HFF-Myc (cell line): ENCODE measurements around the gene TRIO.

ENCODE experiments used
- DNase-seq: peaks from one replicate; pipeline ENCODE4 v3.0.0-alpha.2; 2011; ENCODE audit warnings: low read depth; ENCODE audit errors: extremely low read depth
- H3K4me3 ChIP-seq: replicated peaks from 2 replicates; pipeline ENCODE4 v1.5.1; 2011; ENCODE audit warnings: low read depth, mild to moderate bottlenecking, control low read depth, low read length
- TF ChIP-seq, protein P1 (sequence below): IDR thresholded peaks from 2 replicates; pipeline ENCODE4 v1.5.1; 2012; ENCODE audit warnings: mild to moderate bottlenecking, low read depth, low read length, control low read depth; ENCODE audit errors: missing control alignments

TRIO gene

DNA sequence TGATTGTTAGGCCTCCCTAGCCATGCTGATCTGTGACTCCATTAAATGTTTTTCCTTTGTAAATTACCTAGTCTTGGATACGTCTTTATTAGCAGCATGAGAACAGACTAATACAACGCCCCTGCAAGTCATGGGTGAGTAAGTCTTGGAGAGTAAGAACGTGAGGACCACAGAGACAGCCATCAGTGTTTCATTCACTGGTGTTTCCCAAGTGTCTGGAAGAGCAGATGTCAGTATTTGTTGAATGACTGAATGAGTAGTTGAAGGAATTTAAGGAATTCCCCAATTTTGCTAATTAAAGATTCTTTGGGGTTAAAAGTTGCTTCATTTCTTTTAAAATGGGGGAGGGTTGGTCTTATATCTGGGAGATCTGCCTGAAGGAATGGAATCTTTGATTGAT lies 178.8 kb downstream of the TRIO start:
- TF ChIP-seq, protein P1, sequence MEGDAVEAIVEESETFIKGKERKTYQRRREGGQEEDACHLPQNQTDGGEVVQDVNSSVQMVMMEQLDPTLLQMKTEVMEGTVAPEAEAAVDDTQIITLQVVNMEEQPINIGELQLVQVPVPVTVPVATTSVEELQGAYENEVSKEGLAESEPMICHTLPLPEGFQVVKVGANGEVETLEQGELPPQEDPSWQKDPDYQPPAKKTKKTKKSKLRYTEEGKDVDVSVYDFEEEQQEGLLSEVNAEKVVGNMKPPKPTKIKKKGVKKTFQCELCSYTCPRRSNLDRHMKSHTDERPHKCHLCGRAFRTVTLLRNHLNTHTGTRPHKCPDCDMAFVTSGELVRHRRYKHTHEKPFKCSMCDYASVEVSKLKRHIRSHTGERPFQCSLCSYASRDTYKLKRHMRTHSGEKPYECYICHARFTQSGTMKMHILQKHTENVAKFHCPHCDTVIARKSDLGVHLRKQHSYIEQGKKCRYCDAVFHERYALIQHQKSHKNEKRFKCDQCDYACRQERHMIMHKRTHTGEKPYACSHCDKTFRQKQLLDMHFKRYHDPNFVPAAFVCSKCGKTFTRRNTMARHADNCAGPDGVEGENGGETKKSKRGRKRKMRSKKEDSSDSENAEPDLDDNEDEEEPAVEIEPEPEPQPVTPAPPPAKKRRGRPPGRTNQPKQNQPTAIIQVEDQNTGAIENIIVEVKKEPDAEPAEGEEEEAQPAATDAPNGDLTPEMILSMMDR = no peak
- no peak for DNase-seq
- H3K4me3 ChIP-seq = no peak overlapping the region

DNA sequence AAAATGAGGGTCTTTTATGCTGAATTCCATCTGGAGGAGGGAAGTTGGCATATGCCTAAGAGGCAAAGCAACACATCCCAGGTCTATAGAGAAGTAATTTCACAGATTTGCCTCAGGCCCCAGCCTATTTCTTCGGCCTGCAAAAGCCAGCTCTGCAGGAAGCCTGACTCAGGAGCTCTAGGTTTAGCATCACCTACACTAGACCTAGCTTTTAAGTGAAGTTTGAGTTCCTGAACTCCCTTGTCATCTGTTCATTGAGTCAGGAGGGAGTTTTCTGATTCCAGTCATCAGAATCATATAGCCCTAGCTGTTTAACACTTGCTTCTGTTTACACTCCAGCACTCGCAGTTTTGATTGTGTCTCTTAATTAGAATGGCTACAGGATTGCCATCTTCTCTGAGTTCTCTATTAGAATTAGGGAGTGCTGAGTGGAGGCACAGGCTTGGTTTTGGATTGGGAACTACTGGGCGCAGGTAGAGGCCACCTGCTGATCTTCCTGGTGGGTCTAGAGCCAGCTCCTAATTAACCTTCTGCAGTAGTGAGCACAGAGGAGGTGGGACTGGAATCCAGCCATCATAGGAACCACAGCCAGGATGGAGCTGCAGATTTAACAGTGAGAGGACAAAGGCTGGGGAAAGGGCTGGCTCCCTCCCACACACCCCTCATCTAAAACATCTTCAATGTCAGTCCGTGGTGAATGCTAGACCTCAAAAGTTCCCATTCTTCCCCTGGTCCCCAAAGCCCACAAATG lies 179.5 kb downstream of the TRIO start:
- no peak overlapping the region for H3K4me3 ChIP-seq
- no peak for DNase-seq
- TF ChIP-seq, protein P1 = no peak

DNA sequence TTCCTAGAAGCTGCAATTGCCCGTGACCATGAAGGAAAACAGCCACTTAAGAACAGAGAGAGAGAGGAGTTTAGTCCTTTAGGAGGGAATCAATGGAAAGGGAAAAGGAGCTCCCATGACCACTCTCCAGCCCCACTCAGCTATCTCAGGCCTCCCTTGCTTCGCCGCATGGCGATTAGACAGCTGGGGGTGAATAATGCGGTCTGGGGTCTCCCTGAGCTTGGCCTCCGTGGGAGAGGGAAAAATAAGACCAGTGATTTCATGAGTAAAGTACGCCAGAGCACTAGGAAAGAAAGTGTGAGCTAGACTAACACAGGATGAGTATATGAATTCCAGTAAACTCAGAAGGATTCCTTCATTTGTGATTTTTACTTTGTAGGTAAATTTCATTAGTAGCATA lies 180.3 kb downstream of the TRIO start:
- H3K4me3 ChIP-seq = no peak overlapping the region
- TF ChIP-seq, protein P1 = no peak
- DNase-seq = no peak

DNA sequence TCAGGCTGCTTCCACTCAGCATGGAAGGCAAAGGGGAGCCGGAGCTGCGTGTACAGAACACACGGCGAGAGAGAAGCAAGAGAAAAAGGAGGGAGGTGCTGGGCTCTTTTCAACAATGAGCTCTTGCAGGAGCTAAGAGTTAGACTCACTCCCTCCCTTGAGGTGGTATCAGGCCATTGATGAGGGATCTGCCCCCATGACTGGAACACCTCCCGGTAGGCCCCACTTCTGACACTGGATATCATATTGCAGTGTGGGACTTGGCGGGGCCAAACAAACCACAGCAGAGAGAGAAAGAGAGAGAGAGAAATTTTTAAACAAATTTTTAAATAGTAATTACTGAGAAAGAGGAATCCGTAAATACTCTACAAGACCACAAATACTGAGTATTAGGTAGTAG lies 182.2 kb downstream of the TRIO start:
- TF ChIP-seq, protein P1 = no peak
- DNase-seq = no peak
- H3K4me3 ChIP-seq = no peak overlapping the region

DNA sequence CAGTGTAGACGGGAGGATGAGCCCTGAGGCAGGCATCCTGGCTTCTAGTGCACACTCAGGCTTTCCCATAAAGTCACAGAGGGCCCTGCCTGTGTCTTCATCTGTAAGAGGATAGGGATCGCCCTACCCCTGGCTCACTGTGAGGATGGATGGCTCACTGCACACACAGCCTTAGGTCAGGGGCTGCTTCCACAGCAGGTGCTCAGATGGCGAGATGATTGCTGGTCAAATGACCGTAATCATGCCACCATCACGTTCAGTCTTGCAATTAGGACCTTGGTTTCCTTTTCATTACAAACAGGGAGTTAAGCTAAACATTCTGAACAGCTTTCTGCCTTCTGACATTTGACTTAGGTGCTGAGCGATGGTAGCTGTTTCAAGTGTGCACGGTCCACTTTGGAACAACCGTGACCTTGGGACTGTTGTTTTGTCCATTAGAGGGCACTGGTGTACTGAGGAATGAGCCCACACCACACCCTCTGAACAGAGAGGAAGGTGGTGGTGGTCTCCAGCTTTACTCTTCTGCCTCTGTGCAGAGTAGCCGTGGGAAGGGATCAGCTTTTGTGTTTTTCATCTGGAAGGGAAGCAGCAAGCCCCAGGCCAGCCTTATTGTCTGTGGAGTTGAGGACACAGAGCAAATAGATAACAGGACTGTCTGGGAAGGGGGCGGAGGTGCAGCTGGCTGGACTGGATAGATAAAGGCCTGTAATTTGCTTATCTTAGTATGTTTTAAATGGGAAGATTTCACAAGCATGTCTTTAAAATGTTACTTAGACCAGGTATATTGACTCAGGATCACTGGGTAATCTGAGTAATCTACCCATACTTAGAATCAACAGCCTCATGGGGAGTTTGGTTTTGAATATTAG lies 183.1 kb downstream of the TRIO start:
- TF ChIP-seq, protein P1 = peak; percentile 20
- no peak overlapping the region for H3K4me3 ChIP-seq
- no peak for DNase-seq

DNA sequence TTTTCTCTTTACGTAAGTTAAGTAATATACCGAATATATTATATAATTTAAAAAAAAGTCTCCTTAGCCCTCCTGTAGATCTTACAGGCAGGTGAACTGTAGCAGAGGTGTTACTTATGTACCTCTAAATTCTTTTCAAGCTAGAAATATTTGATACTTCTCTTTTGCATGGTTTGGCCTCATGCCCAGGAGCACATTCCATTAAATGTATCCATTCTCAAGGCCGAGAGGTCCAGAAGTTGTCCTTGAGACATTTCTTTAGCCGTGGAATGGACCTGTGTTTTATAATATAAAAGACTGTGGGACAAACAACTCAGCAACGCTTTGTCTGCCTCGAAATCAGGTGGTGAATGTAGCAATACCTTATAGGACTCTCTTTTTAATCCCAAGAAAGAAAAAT lies 184.5 kb downstream of the TRIO start:
- H3K4me3 ChIP-seq = no peak overlapping the region
- no peak for DNase-seq
- TF ChIP-seq, protein P1 = no peak
